Measurements from ENCODE around the gene ADAM19.

ADAM19 gene

DNA sequence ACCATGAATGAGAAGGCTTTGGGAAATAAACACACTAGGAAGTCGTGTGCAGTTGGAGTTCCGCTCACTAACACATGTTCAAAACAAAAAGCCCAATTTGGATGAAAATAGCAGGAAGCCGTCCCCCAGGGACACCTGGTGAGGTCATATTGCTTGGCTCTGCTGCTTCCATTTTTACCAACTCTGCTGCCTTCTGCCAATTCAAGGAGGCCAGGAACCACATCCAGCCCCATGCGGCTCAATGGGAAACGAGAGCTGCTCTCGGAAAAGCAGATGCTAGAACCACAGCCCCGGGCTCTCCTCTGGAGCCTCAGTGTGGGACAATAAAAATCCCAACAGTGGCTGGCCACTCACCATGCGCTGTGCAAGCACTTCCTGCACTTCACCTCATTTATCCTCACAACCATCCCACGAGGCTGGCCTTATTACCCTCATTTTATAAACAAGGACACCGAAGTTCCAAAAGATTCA, 13.4 kb downstream of the ADAM19 start:
- in situ Hi-C loops (cut with HindIII; ENCODE audit: low sequenced_read_pairs) = no loop called here

DNA sequence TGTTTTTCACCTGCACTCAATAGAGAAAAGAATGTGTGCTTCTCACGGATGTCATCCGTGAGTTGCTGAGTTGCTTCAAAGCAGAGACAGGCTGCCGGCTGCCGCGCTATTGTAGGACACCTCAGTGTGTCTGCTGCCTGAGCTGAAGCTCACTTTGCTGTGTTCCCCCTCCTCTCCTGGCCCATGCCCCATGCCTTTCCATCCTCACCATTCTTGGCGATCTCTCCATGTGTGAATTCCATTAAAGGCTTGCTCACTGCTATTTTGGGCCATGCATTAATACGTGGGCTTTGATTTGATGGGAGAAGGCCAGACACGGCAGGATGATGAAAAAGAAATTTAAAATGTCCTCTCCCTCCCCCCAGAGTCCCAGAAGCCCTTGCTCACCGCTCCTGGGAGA, 14.5 kb downstream of the ADAM19 start:
- in situ Hi-C loops (cut with HindIII; ENCODE audit: low sequenced_read_pairs) = no loop called here

DNA sequence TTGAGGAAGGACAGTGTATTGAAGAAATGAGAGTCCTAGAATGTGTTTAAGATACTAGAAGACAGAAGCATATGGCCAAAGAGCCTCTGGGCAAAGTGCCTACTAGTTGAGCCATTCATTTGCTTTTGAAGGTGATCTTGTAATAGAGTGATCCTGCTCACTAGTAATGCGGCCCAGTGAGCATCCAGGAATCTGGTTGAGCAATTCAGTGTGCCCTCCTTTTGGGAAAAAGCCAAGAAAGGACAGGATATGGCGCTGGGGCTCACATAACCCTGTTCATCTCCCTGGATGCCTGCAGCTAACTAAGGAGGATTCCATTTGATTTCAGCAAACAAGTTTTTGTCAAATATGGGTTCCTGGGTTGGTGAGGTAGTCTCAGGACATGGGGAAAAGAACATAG, 16.3 kb downstream of the ADAM19 start:
- in situ Hi-C loops (cut with HindIII; ENCODE audit: low sequenced_read_pairs) = no loop called here

- in situ Hi-C loops (cut with HindIII; ENCODE audit: low sequenced_read_pairs) = no loop called here
Measured at GRCh38 chr5:157558681-157559080, 16.9 kb downstream of the ADAM19 start.

DNA sequence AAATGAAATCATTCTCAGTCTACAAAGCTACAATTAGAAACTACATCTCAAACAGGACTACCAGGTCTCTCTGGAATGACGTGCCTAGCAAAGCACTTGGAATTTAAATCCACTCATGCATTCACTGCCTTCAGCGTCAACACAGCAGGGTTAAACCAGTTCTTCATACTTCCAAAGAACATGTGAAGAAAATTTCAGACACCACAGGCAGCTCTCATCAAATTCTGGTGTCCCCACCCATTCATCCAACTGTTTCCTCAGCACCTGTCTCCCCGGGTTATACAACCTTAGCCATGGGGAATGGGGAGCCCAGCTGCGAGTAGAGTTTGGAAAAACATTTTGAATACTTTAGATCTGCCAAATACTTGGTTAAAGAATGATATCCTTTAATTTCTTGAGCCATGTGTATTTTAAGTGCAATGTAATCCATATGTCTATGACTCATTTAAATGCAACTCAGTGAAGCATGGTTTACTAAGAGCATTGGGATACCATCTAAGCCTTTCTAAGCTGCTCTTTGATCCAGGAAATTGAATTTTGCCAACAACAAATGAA, 17.5 kb downstream of the ADAM19 start:
- in situ Hi-C loops (cut with HindIII; ENCODE audit: low sequenced_read_pairs) = no loop called here

DNA sequence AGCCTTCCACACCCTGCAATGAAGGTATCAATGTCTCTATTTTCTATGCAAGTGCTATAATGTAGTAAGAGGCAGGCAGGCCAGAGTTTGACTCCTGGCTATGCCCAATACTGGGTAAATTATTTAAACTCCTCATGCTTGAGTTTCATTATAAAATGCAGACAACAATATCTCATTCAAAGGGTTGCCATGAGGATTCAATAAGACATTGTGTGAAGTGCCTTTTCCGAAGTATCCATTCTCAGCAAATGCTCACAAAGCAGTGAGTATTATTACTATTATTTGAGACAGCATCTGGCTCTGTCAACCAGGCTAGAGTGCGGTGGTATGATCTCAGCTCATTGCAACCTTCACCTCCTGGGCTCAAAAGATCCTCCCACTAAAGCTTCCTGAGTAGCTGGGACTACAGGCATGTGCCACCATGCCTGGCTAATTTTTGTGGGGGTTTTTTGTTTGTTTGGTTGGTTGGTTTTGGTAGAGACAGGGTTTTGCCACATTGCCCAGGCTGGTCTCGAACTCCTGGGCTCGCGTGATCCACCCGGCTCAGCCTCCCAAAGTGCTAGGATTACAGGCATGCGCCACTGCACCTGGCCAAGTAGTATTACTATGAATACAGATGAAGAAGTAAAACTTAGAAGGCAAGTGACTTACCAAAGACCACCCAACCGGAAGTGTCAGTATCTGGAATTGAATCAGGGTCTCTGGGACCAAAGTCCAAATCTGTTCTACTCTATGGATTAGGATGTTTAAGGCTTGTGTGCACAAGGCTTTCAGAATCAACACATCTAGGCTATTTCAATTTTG, 18.8 kb downstream of the ADAM19 start:
- in situ Hi-C loops (cut with HindIII; ENCODE audit: low sequenced_read_pairs) = no loop called here

GRCh38 chr5:157555037-157555640, 20.4 kb downstream of the ADAM19 start:
- in situ Hi-C loops (cut with HindIII; ENCODE audit: low sequenced_read_pairs) = no loop called here

DNA sequence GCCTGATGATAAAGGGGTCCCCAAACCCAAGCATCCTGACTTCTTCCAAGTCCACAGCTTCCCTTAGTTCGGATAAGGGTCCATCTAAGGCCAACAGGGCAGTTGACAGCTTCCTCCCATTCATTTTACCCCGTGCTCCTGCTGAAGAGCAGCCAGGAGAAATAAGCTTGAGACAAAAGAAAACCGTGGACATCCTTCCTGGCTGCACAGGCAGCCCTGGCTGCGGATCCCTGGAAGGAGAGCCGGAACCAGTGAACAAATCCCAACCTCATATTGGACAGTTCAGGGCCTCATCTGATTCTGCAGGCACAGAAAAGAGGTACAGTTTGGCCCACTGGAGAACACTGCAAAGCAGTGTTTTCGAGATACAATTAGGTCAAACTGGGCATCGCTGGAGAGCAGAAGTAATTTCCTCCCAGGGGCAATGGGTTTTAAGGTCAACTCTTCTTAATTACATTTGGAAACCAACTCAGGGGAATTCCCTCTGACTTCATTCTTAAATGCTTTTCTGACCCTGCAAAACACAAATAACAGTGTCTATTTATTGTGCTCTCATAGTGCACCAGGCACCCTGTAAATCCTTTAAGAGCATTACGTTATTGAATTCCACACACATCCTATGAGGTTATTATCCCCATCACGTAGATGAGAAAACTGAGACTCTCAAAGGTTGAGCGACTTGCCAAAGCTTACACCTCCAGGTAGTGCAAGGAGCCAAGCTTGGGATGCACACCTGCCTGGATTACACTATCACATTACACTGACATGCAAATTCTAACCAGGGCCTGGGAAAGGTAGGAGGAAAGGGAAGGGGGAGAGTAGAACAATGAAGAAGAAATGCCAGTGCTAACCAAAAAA, 21.2 kb downstream of the ADAM19 start:
- in situ Hi-C loops (cut with HindIII; ENCODE audit: low sequenced_read_pairs) = no loop called here

DNA sequence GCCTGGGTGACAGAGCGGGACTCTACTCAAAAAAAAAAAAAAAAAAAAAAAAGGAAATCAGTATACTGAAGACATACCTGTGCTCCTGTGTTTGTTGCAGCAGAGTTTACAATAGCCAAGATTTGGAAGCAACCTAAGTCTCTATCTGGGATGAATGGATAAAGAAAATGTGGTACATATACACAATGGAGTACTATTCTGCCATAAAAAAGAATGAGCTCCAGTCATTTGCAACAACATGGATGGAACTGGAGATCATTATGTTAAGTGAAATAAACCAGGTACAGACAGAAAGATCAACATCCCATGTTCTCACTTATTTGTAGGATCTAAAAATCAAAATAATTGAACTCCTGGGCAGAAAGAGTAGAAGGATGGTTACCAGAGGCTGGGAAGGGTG, 22.9 kb downstream of the ADAM19 start:
- in situ Hi-C loops (cut with HindIII; ENCODE audit: low sequenced_read_pairs) = no loop called here

- in situ Hi-C loops (cut with HindIII; ENCODE audit: low sequenced_read_pairs) = no loop called here
Measured at GRCh38 chr5:157550663-157551062, 24.9 kb downstream of the ADAM19 start.

DNA sequence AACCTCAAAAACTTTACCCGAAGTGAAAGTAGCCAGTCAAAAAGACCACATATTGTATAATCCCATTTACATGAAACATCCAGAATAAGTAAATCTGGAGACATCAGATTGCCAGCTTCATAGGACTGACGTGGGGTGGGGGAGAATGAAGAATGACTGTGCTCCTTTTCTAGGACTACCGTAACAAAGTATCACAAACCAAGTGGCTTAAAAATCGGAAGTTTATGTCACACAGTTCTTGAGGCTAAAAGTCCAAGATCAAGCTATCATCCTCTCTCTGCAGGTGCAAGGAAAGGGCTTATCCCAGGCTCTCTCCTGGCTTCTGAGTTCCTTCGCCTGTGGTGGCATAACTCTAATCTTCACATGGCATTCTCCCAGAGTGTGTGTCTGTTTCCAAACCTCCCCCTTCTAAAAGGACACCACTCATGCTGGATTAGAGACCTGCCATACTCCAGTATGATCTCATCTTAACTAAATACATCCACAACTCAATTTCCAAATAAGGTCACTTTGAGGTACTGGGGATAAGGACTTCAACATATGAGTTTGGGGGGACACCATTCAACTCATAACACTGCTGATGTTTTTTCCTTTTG, 25.5 kb downstream of the ADAM19 start:
- in situ Hi-C loops (cut with HindIII; ENCODE audit: low sequenced_read_pairs) = no loop called here

DNA sequence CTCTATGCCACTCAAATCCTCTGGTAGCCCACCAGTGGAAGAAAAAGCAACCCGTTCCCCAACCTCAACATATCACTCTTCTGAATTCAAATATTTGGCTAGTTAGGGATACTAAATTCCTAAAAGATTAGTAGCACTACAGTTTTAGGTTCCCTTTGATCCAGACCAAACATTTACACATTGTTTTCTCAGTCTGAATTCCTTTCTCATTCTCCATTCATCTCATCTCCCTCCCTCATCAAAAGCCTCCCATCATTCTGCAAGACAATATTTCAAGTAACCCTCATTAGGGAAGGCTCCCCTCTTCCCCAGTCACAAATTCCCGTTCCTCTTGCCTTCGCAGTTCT, 26.3 kb downstream of the ADAM19 start:
- in situ Hi-C loops (cut with HindIII; ENCODE audit: low sequenced_read_pairs) = no loop called here

DNA sequence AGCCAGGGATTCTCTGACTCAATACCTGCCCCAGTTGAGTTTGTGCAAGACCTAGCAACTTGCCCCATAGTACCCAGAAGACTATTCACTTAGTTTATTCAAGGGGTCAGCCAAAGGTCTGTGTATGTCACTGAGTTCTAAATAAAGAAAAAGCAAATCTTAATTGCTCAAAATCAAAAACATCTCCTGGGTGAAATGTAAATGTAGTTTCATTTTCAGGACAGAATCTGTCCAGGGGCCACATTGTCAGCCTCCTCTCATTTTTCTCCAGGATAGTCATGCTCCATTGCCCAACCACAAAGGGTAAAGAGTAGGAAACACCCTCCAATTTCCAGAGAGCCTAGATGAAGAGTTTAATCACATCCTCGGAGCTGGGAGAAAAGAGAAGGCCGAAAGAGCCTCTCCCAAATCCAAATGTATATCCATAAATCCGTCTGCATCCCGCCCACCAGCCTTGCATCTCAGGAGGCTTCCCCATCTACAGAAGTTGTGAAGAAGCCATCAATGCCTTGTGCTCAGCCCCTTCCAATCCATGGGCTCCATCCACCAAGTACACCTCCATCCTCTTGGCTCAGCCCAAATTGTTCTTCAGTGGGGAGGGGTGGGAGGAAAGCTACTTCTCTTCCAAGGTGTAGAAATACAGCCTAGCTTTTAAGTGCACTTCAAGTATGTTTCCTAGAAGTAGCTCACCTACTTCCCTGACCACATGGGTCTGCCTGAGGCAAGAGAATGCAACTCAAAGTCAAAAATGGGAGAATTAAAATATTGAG, 26.9 kb downstream of the ADAM19 start:
- in situ Hi-C loops (cut with HindIII; ENCODE audit: low sequenced_read_pairs) = no loop called here

DNA sequence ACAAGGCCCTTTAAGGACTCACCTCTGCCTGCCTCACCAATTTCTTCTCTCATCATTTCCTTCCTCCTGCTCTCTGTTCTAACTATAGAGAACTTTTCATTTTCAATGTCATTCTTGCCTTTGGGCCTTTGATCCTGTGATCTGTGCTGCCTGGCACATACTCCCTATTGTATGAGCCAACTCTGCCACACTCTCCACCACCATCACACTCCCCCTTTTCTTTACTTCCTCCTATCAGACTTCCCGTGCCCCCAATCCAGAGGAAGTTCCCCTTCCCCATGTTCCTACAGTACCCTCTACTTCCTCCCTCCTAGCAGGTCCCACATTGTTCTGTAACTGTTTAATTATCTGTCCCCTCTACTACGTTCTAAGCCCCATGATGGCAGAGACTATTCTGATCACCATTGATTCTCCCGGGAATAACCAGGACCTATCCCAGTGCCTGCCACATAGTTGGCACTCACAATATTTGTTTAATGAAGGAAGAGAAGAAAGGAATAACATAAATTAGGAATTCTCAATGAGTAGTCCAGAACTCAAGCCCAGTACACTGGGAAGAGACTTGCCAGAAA, 27.5 kb downstream of the ADAM19 start:
- in situ Hi-C loops (cut with HindIII; ENCODE audit: low sequenced_read_pairs) = no loop called here

DNA sequence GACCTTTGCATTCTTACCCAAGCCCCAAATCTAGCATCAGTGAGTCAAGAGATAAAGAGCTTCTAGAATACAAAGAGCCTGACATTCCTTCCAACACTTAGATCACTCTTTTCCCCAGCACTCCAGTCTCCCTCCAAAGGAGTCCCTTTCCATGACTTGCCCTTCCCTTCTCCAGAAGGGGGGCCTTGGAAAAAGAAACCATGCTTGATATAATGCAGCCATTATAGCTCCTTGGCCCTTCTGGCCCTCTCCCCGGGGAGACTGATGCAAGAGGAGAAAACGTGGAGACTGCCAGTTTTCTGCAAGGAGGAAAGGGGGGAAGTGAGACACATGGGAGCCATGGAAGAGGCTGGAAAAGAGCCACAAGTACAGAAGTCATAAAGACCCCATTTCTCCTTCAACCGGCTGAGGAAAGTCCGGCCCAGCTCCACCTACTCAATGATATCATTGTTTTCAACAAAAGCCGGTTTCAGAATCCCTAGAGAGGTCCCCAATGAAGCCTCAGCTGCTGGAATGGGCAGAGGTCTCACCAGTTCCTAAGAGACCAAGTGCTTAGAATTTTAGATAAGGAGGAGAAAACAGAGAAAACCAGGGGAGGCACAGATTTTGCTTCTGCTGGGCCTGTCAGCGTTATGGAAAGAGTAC, 29.0 kb downstream of the ADAM19 start:
- in situ Hi-C loops (cut with HindIII; ENCODE audit: low sequenced_read_pairs) = no loop called here

DNA sequence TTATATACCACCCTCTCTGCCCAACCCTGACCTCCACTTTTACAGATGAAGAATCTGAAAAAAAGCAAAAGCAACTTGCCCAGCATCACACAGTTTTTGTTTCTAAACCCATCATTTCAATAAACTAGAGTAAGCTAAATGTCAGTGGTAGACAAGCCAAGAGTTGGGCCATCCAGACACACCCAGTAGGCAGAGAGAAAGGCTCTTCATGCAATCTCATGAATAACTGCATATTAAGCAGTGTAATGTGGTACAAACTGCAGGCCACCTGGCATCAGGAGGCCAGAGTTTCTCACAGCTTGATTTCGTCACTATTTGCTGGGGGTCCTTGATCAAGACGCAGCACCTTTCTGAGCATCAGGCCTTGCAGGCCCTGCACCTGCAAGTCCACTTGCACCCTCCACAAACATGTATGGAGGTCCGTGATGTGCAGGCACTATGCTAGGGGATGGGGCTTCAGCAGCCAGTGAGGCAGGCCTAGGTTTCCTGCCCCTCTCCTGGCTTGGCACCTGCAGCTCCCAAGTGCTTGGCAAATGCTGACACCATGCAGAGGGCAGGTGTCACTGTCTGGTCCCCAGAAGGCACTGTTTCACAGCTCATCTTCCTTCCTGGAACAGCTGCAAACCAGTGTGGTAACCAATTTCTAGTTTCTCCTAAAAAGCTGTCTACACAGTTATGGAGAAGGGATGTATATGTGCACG, 29.8 kb downstream of the ADAM19 start:
- in situ Hi-C loops (cut with HindIII; ENCODE audit: low sequenced_read_pairs) = no loop called here

- in situ Hi-C loops (cut with HindIII; ENCODE audit: low sequenced_read_pairs) = no loop called here
Measured at GRCh38 chr5:157544623-157544989, 31.0 kb downstream of the ADAM19 start.

- in situ Hi-C loops (cut with HindIII; ENCODE audit: low sequenced_read_pairs) = no loop called here
Measured at GRCh38 chr5:157543825-157544622, 31.6 kb downstream of the ADAM19 start.

Data from DLD1 (cell line).